Neural progenitor cell (in vitro differentiated cells): ENCODE results near the gene KAZALD1. TPM values are rescaled to one million over a fixed set of nuclear protein-coding genes. Genes with fewer than 3 reads are reported as not detected.

Experiments
- DNase-seq: peaks from one replicate; pipeline ENCODE4 v3.0.0-alpha.2; 2016; ENCODE audit warnings: low spot score
- H2AFZ ChIP-seq: fragments of 200-600 bp; sonication (generic); replicated peaks from 2 replicates; pipeline ENCODE4 v1.6.1; 2016; ENCODE audit warnings: antibody characterized with exemption
- H3F3A ChIP-seq: fragments of 200-600 bp; sonication (generic); 2 replicates; pipeline ENCODE4 v1.6.1; 2016; ENCODE audit warnings: antibody characterized with exemption, low read depth
- H3K27ac ChIP-seq: fragments of 200-600 bp; sonication (generic); 2 replicates; pipeline ENCODE4 v1.5.1; 2016; ENCODE audit warnings: mild to moderate bottlenecking
- H3K27me3 ChIP-seq: fragments of 200-600 bp; sonication (generic); 2 replicates; pipeline ENCODE4 v1.6.1; 2016; ENCODE audit warnings: mild to moderate bottlenecking, moderate library complexity
- H3K36me3 ChIP-seq: fragments of 200-600 bp; sonication (generic); 2 replicates; pipeline ENCODE4 v1.5.1; 2016
- H3K4me1 ChIP-seq: fragments of 200-600 bp; sonication (generic); 2 replicates; pipeline ENCODE4 v1.6.1; 2016; ENCODE audit warnings: mixed run types
- H3K4me2 ChIP-seq: fragments of 200-600 bp; sonication (generic); 2 replicates; pipeline ENCODE4 v1.6.1; 2016
- H3K4me3 ChIP-seq: fragments of 200-600 bp; sonication (generic); 2 replicates; pipeline ENCODE4 v1.5.1; 2016
- H3K79me2 ChIP-seq: fragments of 200-600 bp; sonication (generic); 2 replicates; pipeline ENCODE4 v1.6.1; 2016; ENCODE audit warnings: low read depth
- H3K9ac ChIP-seq: fragments of 200-600 bp; sonication (generic); 2 replicates; pipeline ENCODE4 v1.6.1; 2016
- H3K9me3 ChIP-seq: fragments of 200-600 bp; sonication (generic); 2 replicates; pipeline ENCODE4 v1.5.1; 2016; ENCODE audit warnings: low read depth
- H4K20me1 ChIP-seq: fragments of 200-600 bp; sonication (generic); 2 replicates; pipeline ENCODE4 v1.6.1; 2016; ENCODE audit warnings: low read depth
- H3K27ac Mint-ChIP-seq: 3 replicates; pipeline ENCODE4 v1.8.0; 2021; ENCODE audit warnings: mixed read lengths
- H3K27me3 Mint-ChIP-seq: 2 replicates; pipeline ENCODE4 v1.8.0; 2022; ENCODE audit warnings: low read depth, mild to moderate bottlenecking, inconsistent platforms, moderate library complexity, mixed read lengths; ENCODE audit not compliant: insufficient read depth
- H3K36me3 Mint-ChIP-seq: 3 replicates; pipeline ENCODE4 v1.8.0; 2021; ENCODE audit warnings: mixed read lengths
- H3K4me1 Mint-ChIP-seq: 3 replicates; pipeline ENCODE4 v1.8.0; 2021; ENCODE audit warnings: mixed read lengths
- H3K4me3 Mint-ChIP-seq: 3 replicates; pipeline ENCODE4 v1.8.0; 2021; ENCODE audit warnings: mild to moderate bottlenecking, moderate library complexity, mixed read lengths
- H3K9me3 Mint-ChIP-seq: 3 replicates; pipeline ENCODE4 v1.8.0; 2020; ENCODE audit warnings: mixed read lengths
- EZH2 ChIP-seq: fragments of 200-600 bp; sonication (generic); IDR thresholded peaks from 2 replicates; pipeline ENCODE4 v1.6.1; 2017; ENCODE audit warnings: antibody characterized with exemption, mild to moderate bottlenecking, moderate library complexity
- EZH2phosphoT487 ChIP-seq: fragments of 200-600 bp; sonication (generic); IDR thresholded peaks from 2 replicates; pipeline ENCODE4 v1.6.1; 2017; ENCODE audit warnings: antibody characterized with exemption
- total RNA-seq: library from RNA; depleted of rRNA; stranded (reverse); fragments of >200 nt; gene quantifications from 2 replicates; pipeline ENCODE4 v1.2.3, GENCODE V29; 2015; ENCODE audit warnings: low replicate concordance
- TF ChIP-seq, protein P1 (sequence below): fragments of 200-600 bp; sonication (generic); IDR thresholded peaks from 2 replicates; pipeline ENCODE4 v1.5.1; 2017; ENCODE audit warnings: antibody characterized with exemption, mild to moderate bottlenecking

The KAZALD1 gene
- total RNA-seq, 1 donor from 2014 or later: 0.77 TPM

DNA sequence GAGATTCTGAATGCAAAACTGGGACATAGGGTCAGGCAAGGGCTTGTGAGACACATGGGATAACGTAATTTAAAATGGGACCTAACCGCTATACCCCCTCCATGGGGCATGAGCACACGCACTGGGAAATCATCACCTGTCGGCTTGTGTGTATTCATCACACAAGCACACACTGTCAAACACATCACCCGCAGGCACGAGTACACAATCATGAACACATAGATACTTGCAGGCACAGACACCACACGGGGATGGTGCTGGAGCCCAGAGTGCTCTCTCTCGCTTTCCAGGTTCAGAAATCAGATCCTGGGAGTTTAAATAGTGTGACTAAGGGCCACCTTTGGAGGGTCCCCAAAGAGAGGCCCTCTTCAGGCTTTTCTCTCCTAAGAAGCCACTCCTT, 49.8 kb downstream of the KAZALD1 start:
- Mint-ChIP-seq H3K9me3 (no peaks in the 10 kb centered on the region), H3K27ac (no peak overlapping the region), H3K4me3 (no peak overlapping the region), H3K27me3 (peaks cover 28% of the 10 kb centered on the region), H3K36me3 (no peaks in the 10 kb centered on the region), H3K4me1 (peaks cover 14% of the 10 kb centered on the region)
- Histone ChIP-seq H3K79me2 (no peaks in the 10 kb centered on the region), H3K9me3 (no peaks in the 10 kb centered on the region), H3K27me3 (peaks cover 89% of the 10 kb centered on the region), H3K27ac (no peak overlapping the region), H4K20me1 (peaks cover 5% of the 10 kb centered on the region), H3K4me3 (no peak overlapping the region), H3F3A (no peaks in the 10 kb centered on the region), H2AFZ (no peak overlapping the region), H3K4me2 (no peak overlapping the region), H3K36me3 (no peaks in the 10 kb centered on the region), H3K4me1 (no peaks in the 10 kb centered on the region), H3K9ac (no peak overlapping the region)
- no peak for TF ChIP-seq EZH2phosphoT487
- TF ChIP-seq, protein P1, sequence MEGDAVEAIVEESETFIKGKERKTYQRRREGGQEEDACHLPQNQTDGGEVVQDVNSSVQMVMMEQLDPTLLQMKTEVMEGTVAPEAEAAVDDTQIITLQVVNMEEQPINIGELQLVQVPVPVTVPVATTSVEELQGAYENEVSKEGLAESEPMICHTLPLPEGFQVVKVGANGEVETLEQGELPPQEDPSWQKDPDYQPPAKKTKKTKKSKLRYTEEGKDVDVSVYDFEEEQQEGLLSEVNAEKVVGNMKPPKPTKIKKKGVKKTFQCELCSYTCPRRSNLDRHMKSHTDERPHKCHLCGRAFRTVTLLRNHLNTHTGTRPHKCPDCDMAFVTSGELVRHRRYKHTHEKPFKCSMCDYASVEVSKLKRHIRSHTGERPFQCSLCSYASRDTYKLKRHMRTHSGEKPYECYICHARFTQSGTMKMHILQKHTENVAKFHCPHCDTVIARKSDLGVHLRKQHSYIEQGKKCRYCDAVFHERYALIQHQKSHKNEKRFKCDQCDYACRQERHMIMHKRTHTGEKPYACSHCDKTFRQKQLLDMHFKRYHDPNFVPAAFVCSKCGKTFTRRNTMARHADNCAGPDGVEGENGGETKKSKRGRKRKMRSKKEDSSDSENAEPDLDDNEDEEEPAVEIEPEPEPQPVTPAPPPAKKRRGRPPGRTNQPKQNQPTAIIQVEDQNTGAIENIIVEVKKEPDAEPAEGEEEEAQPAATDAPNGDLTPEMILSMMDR: no peak
- no peak for TF ChIP-seq EZH2
- no peak for DNase-seq

DNA sequence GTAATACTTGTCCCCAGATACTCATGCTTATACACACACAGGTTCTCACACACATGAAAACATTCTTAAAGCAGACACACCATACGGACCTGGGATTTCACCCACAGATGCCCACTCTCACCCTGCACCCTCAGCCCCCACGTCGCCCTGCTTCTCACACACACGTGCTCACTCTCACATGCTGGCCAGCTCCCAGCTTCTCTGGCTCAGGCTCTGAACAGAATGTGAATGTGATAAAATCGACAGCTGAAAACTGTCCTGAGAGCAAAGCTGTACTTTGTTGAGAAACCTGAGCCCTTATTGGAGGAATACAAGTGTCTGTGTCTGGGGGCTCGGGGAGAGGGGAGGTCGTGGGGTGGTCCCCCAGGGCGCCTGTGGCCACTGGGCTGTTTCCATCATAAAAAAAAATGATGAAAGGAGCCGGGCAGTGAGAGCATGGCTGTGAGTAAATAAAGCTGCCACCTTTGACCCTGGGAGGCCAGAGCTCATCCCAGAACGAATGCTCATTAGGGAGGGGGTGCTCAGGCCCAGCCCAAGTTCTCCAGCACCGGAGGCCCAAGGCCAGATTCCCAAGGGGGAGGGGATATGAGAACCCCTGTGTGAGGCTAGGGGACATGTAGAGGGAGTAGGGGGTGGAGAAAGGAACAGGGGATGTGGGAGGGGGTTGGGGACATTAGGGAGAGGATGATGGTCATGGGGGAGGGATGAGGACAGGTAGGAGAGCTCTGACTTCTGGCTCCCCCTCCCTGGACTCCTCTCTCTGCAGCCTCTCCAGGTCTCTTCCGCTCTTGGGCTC, 51.2 kb downstream of the KAZALD1 start:
- no peak overlapping the region for H3K4me3 Mint-ChIP-seq
- H3K9me3 Mint-ChIP-seq: no peaks in the 10 kb centered on the region
- no peaks in the 10 kb centered on the region for H3K9me3 ChIP-seq
- H3K27me3 Mint-ChIP-seq: peaks cover 36% of the 10 kb centered on the region
- H2AFZ ChIP-seq: no peak overlapping the region
- DNase-seq: no peak
- H3K27ac Mint-ChIP-seq: peak overlapping the region; percentile 62
- TF ChIP-seq EZH2phosphoT487 (no peak), EZH2 (no peak)
- TF ChIP-seq, protein P1: no peak
- no peaks in the 10 kb centered on the region for H3K4me1 ChIP-seq
- no peaks in the 10 kb centered on the region for H3K79me2 ChIP-seq
- no peaks in the 10 kb centered on the region for H3K36me3 Mint-ChIP-seq
- no peaks in the 10 kb centered on the region for H3F3A ChIP-seq
- peaks cover 89% of the 10 kb centered on the region for H3K27me3 ChIP-seq
- H3K4me3 ChIP-seq: no peak overlapping the region
- H4K20me1 ChIP-seq: peaks cover 5% of the 10 kb centered on the region
- H3K27ac ChIP-seq: no peak overlapping the region
- no peak overlapping the region for H3K9ac ChIP-seq
- H3K4me1 Mint-ChIP-seq: peaks cover 14% of the 10 kb centered on the region
- no peaks in the 10 kb centered on the region for H3K36me3 ChIP-seq
- no peak overlapping the region for H3K4me2 ChIP-seq

DNA sequence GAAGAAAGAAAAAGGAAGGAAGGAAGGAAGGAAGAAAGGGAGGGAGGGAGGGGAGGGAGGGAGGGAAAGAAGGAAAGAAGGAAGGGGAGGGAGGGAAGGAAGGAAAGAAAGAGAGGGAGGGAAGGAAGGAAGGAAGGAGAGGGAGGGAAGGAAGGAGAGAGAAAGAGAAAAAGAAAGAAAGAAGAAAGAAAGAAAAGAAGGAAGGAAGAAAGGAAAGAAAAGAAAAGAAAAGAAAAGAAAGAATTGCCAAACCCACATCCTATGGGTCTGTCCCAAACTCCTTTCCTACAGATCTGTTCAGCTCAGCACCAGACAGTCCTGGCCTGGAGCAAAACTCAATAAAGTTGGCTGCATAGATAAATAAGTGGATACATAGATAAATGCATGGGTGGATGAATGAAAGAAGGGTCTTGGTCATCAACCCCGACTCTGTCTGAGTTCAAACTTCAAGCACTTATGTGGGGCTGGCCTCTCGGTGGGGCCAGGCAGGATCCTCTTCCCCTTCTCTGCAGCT, 52.2 kb downstream of the KAZALD1 start:
- no peak overlapping the region for H3K4me3 ChIP-seq
- no peak for DNase-seq
- no peaks in the 10 kb centered on the region for H3K36me3 ChIP-seq
- no peak for TF ChIP-seq EZH2phosphoT487
- TF ChIP-seq, protein P1: no peak
- TF ChIP-seq EZH2: no peak
- H3F3A ChIP-seq: no peaks in the 10 kb centered on the region
- H3K4me2 ChIP-seq: no peak overlapping the region
- Mint-ChIP-seq H3K9me3 (no peaks in the 10 kb centered on the region), H3K27ac (no peak overlapping the region), H3K4me3 (no peak overlapping the region), H3K27me3 (peaks cover 37% of the 10 kb centered on the region), H3K36me3 (no peaks in the 10 kb centered on the region), H3K4me1 (peaks cover 14% of the 10 kb centered on the region)
- no peak overlapping the region for H3K9ac ChIP-seq
- H3K4me1 ChIP-seq: no peaks in the 10 kb centered on the region
- no peaks in the 10 kb centered on the region for H3K9me3 ChIP-seq
- peaks cover 5% of the 10 kb centered on the region for H4K20me1 ChIP-seq
- no peak overlapping the region for H2AFZ ChIP-seq
- H3K27ac ChIP-seq: no peak overlapping the region
- H3K79me2 ChIP-seq: no peaks in the 10 kb centered on the region
- peaks cover 94% of the 10 kb centered on the region for H3K27me3 ChIP-seq
